Keratinocyte (primary cell): Measurements from ENCODE around the gene TTC31. TPM values are rescaled to one million over a fixed set of nuclear protein-coding genes. Genes with fewer than 3 reads are reported as not detected.

Experiments
- DNase-seq: peaks from one replicate; pipeline ENCODE4 v3.0.0-alpha.2; 2011; ENCODE audit warnings: low read depth, missing footprints, low spot score
- FAIRE-seq: peaks from 2 replicates; lab custom pipeline; 2011; peaks lifted over from hg19 to GRCh38; lab: Jason Lieb, UNC
- H2AFZ ChIP-seq: 2 replicates; pipeline ENCODE4 v1.6.0; 2012; ENCODE audit warnings: low read length, control low read depth, inconsistent platforms; ENCODE audit not compliant: control insufficient read depth
- H3K27ac ChIP-seq: 2 replicates; pipeline ENCODE4 v1.5.1; 2011; ENCODE audit warnings: low read length; ENCODE audit not compliant: control insufficient read depth, insufficient read depth
- H3K27me3 ChIP-seq: 3 replicates; pipeline ENCODE4 v1.6.0; 2011; ENCODE audit warnings: low read length; ENCODE audit not compliant: control insufficient read depth, insufficient read depth; ENCODE audit errors: extremely low read depth
- H3K36me3 ChIP-seq, 2 experiments: 2 replicates in 1 of 2; 3 replicates in 1 of 2; pipeline ENCODE4 v1.5.1; 2011; ENCODE audit warnings: low read length in 2 of 2, mild to moderate bottlenecking in 1 of 2; ENCODE audit not compliant: control insufficient read depth in 2 of 2, insufficient read depth in 2 of 2; ENCODE audit errors: extremely low read depth in 1 of 2
- H3K4me1 ChIP-seq: 3 replicates; pipeline ENCODE4 v1.5.1; 2011; ENCODE audit warnings: low read length; ENCODE audit not compliant: control insufficient read depth, insufficient read depth; ENCODE audit errors: extremely low read depth
- H3K4me2 ChIP-seq: 3 replicates; pipeline ENCODE4 v1.6.0; 2011; ENCODE audit warnings: low read depth, low read length; ENCODE audit not compliant: control insufficient read depth, insufficient read depth; ENCODE audit errors: extremely low read depth
- H3K4me3 ChIP-seq, 3 experiments: fragments of 200-600 bp in 1 of 3; sonication (generic) in 1 of 3; 2 replicates in 2 of 3; 3 replicates in 1 of 3; pipeline ENCODE4 v1.5.1; 2011 to 2016; ENCODE audit warnings: low read length in 3 of 3, mild to moderate bottlenecking in 3 of 3, control low read depth in 2 of 3, inconsistent platforms in 1 of 3, low read depth in 1 of 3, mixed read lengths in 1 of 3, mixed run types in 1 of 3, moderate library complexity in 1 of 3; ENCODE audit not compliant: control insufficient read depth in 2 of 3, insufficient read depth in 2 of 3; ENCODE audit errors: extremely low read depth in 1 of 3
- H3K79me2 ChIP-seq: 2 replicates; pipeline ENCODE4 v1.6.0; 2012; ENCODE audit warnings: low read length; ENCODE audit not compliant: control insufficient read depth, insufficient read depth
- H3K9ac ChIP-seq: 3 replicates; pipeline ENCODE4 v1.6.0; 2011; ENCODE audit warnings: low read length; ENCODE audit not compliant: control insufficient read depth, insufficient read depth; ENCODE audit errors: extremely low read depth
- H3K9me1 ChIP-seq: 3 replicates; pipeline ENCODE4 v1.6.0; 2011; ENCODE audit warnings: low read length; ENCODE audit not compliant: control insufficient read depth, insufficient read depth; ENCODE audit errors: extremely low read depth
- H3K9me3 ChIP-seq: 2 replicates; pipeline ENCODE4 v1.5.1; 2012; ENCODE audit warnings: low read depth, low read length; ENCODE audit not compliant: control insufficient read depth
- H4K20me1 ChIP-seq: 3 replicates; pipeline ENCODE4 v1.6.0; 2011; ENCODE audit warnings: low read length; ENCODE audit not compliant: control insufficient read depth, insufficient read depth; ENCODE audit errors: extremely low read depth
- CTCF ChIP-seq, 3 experiments: IDR thresholded peaks in 1 of 3; conservative IDR thresholded peaks in 1 of 3; optimal IDR thresholded peaks in 1 of 3; 2 replicates in 2 of 3; 3 replicates in 1 of 3; pipeline versions ENCODE3 to v1.5.1; 2011; ENCODE audit warnings: low read length in 3 of 3, mild to moderate bottlenecking in 3 of 3, moderate library complexity in 2 of 3, control low read depth in 1 of 3, inconsistent platforms in 1 of 3; ENCODE audit not compliant: insufficient read depth in 2 of 3; ENCODE audit errors: extremely low read depth in 1 of 3
- EZH2 ChIP-seq: IDR thresholded peaks from one replicate; pipeline ENCODE4 v1.6.1; 2012; ENCODE audit warnings: inconsistent platforms, mild to moderate bottlenecking, low read length, moderate library complexity
- dilution Hi-C: fragments of 300-500 bp; cut with MboI; formaldehyde crosslinking; loops from one replicate; pipeline ENCODE4 v1.7.0; 2020; ENCODE audit warnings: low sequenced_read_pairs; ENCODE audit not compliant: extremely low pct_ligation_motif_present
- polyA plus RNA-seq, 5 experiments: library from polyadenylated mRNA; depleted of rRNA in 3 of 5; stranded (reverse) in 3 of 5; stranded (forward) in 1 of 5; unstranded in 1 of 5; fragments of >200 nt; gene quantifications; 1 replicate in 1 of 5; 2 replicates in 3 of 5; 3 replicates in 1 of 5; pipeline versions ENCODE4 v1.2.1 to v1.2.3, GENCODE V29; 2011 to 2012; ENCODE audit warnings: missing spikeins in 2 of 5, low read depth in 1 of 5, low replicate concordance in 1 of 5

Gene TTC31
- polyA plus RNA-seq, 1 donor (not counting 4 experiments of a cell fraction or from before 2014, with no cell fraction given), result 16.8 TPM

- Histone ChIP-seq H3K79me2 (no peaks in the 10 kb centered on the region), H3K9me3 (no peaks in the 10 kb centered on the region), H3K36me3 (peaks cover 12 to 16% of the 10 kb centered on the region in 2 experiments), H3K4me1 (peaks cover 9% of the 10 kb centered on the region), H3K4me3 (peak overlapping the region; percentile 67 to 99 (median 75)), H3K27ac (peak overlapping the region; percentile 89), H3K4me2 (peak overlapping the region; percentile 97), H3K27me3 (no peaks in the 10 kb centered on the region), H3K9ac (peak overlapping the region; percentile 93), H3K9me1 (no peaks in the 10 kb centered on the region), H2AFZ (peak overlapping the region; percentile 95), H4K20me1 (no peaks in the 10 kb centered on the region)
- FAIRE-seq (no peak), DNase-seq (no peak)
- dilution Hi-C loops, result no loop called here
- no peak for TF ChIP-seq EZH2
- no peak for TF ChIP-seq CTCF (optimal IDR thresholded peaks at IDR 0.05 in 1 of 3, IDR thresholded peaks at IDR 0.05 in 1 of 3, conservative IDR thresholded peaks at IDR 0.05 in 1 of 3; ENCODE audit: extremely low read depth in 1 of 3, insufficient read depth in 2 of 3, low read length in 3 of 3)
These were observed 10.0 kb upstream of the TTC31 start for GRCh38 chr2:74472945-74473258.

GRCh38 chr2:74474481-74474880, 8.4 kb upstream of the TTC31 start:
- FAIRE-seq (no peak), DNase-seq (no peak)
- H3K27me3 ChIP-seq, result no peaks in the 10 kb centered on the region
- H3K4me2 ChIP-seq, result no peak overlapping the region
- H3K9me1 ChIP-seq, result no peaks in the 10 kb centered on the region
- H3K27ac ChIP-seq, result no peak overlapping the region
- TF ChIP-seq EZH2 (no peak), CTCF (optimal IDR thresholded peaks at IDR 0.05 in 1 of 3, IDR thresholded peaks at IDR 0.05 in 1 of 3, conservative IDR thresholded peaks at IDR 0.05 in 1 of 3; ENCODE audit: extremely low read depth in 1 of 3, insufficient read depth in 2 of 3, low read length in 3 of 3) (no peak)
- no peaks in the 10 kb centered on the region for H4K20me1 ChIP-seq
- H3K9ac ChIP-seq, result no peak overlapping the region
- H2AFZ ChIP-seq, result no peak overlapping the region
- no peaks in the 10 kb centered on the region for H3K79me2 ChIP-seq
- dilution Hi-C loops, result no loop called here
- peaks cover 9% of the 10 kb centered on the region for H3K4me1 ChIP-seq
- H3K4me3 ChIP-seq, result no peak overlapping the region
- peaks cover 12 to 16% of the 10 kb centered on the region in 2 experiments for H3K36me3 ChIP-seq
- H3K9me3 ChIP-seq, result no peaks in the 10 kb centered on the region
